Keratinocyte (primary cell): ENCODE measurements around the gene FOXL2.

ENCODE experiments used
- EZH2 ChIP-seq: IDR thresholded peaks from one replicate; pipeline ENCODE4 v1.6.1; 2012; ENCODE audit warnings: inconsistent platforms, mild to moderate bottlenecking, low read length, moderate library complexity
- TF ChIP-seq, protein P1 (sequence below), 3 experiments: IDR thresholded peaks in 1 of 3; conservative IDR thresholded peaks in 1 of 3; optimal IDR thresholded peaks in 1 of 3; 2 replicates in 2 of 3; 3 replicates in 1 of 3; pipeline versions ENCODE3 to v1.5.1; 2011; ENCODE audit warnings: low read length in 3 of 3, mild to moderate bottlenecking in 3 of 3, moderate library complexity in 2 of 3, control low read depth in 1 of 3, inconsistent platforms in 1 of 3; ENCODE audit not compliant: insufficient read depth in 2 of 3; ENCODE audit errors: extremely low read depth in 1 of 3

GRCh38 chr3:138937690-138938055 is 9.3 kb downstream of the FOXL2 start:
- TF ChIP-seq EZH2 = no peak
- TF ChIP-seq, protein P1, sequence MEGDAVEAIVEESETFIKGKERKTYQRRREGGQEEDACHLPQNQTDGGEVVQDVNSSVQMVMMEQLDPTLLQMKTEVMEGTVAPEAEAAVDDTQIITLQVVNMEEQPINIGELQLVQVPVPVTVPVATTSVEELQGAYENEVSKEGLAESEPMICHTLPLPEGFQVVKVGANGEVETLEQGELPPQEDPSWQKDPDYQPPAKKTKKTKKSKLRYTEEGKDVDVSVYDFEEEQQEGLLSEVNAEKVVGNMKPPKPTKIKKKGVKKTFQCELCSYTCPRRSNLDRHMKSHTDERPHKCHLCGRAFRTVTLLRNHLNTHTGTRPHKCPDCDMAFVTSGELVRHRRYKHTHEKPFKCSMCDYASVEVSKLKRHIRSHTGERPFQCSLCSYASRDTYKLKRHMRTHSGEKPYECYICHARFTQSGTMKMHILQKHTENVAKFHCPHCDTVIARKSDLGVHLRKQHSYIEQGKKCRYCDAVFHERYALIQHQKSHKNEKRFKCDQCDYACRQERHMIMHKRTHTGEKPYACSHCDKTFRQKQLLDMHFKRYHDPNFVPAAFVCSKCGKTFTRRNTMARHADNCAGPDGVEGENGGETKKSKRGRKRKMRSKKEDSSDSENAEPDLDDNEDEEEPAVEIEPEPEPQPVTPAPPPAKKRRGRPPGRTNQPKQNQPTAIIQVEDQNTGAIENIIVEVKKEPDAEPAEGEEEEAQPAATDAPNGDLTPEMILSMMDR (optimal IDR thresholded peaks at IDR 0.05 in 1 of 3, IDR thresholded peaks at IDR 0.05 in 1 of 3, conservative IDR thresholded peaks at IDR 0.05 in 1 of 3; ENCODE audit: extremely low read depth in 1 of 3, insufficient read depth in 2 of 3, low read length in 3 of 3) = no peak
